HepG2 (cell line): ENCODE measurements around the gene KCNH1. TPM values are rescaled to one million over a fixed set of nuclear protein-coding genes. Genes with fewer than 3 reads are reported as not detected.

Experiments used
- ATAC-seq: fragments of 200-7000 bp; cut with Tn5 transposase; 3 replicates; pipeline ENCODE4 v1.9.1; 2020; ENCODE audit warnings: mild to moderate bottlenecking, moderate library complexity
- BruUV-seq: library from RNA; stranded (reverse); fragments of 400-500 nt; replicated peaks from 2 replicates; lab custom pipeline; 2021; lab: Mats Ljungman, UMichigan
- CTCF ChIA-PET: fragments of 300-600 bp; formaldehyde crosslinking; extraction: SDS; loops from one replicate; lab custom pipeline; 2021; ENCODE audit warnings: low total read pairs, inconsistent platforms, low intra/inter-chr PET ratio; lab: Yijun Ruan, JAX
- POLR2A ChIA-PET: fragments of 350-600 bp; sonication (Branson Sonifier 250); formaldehyde crosslinking; loops from one replicate; lab custom pipeline; 2020; ENCODE audit warnings: antibody characterized with exemption, inconsistent platforms; lab: Yijun Ruan, JAX
- DNase-seq: peaks from one replicate; pipeline ENCODE4 v3.0.0-alpha.2; 2015; ENCODE audit warnings: low spot score
- FAIRE-seq: peaks from 3 replicates; lab custom pipeline; 2011; peaks lifted over from hg19 to GRCh38; lab: Jason Lieb, UNC
- H2AFZ ChIP-seq: one replicate; pipeline ENCODE4 v1.6.1; 2011; ENCODE audit warnings: low read length, inconsistent platforms
- H3K27ac ChIP-seq: fragments of 300-600 bp; 3 replicates; pipeline ENCODE4 v1.8.0; 2011; ENCODE audit warnings: mixed run types, mild to moderate bottlenecking, mixed read lengths, low read length, inconsistent platforms; ENCODE audit not compliant: insufficient read depth; ENCODE audit errors: extremely low read length
- H3K27me3 ChIP-seq, 2 experiments: fragments of 200-600 bp in 1 of 2; 2 replicates in 1 of 2; 3 replicates in 1 of 2; pipeline versions ENCODE4 v1.6.0 to v1.8.0; 2011; ENCODE audit warnings: low read length in 2 of 2, mild to moderate bottlenecking in 2 of 2, moderate library complexity in 2 of 2, inconsistent platforms in 1 of 2; ENCODE audit not compliant: insufficient read depth in 2 of 2, control insufficient read depth in 1 of 2
- H3K36me3 ChIP-seq, 2 experiments: fragments of 200-600 bp in 1 of 2; replicated peaks in 1 of 2; 2 replicates in 1 of 2; 3 replicates in 1 of 2; pipeline versions ENCODE4 v1.5.1 to v1.8.0; 2011; ENCODE audit warnings: low read length in 2 of 2, inconsistent platforms in 1 of 2; ENCODE audit not compliant: insufficient read depth in 2 of 2, control insufficient read depth in 1 of 2
- H3K4me1 ChIP-seq: 2 replicates; pipeline ENCODE4 v1.5.1; 2012; ENCODE audit warnings: low read length, inconsistent platforms; ENCODE audit not compliant: insufficient read depth
- H3K4me2 ChIP-seq: 2 replicates; pipeline ENCODE4 v1.6.0; 2011; ENCODE audit warnings: low read depth, low read length, inconsistent platforms
- H3K4me3 ChIP-seq, 3 experiments: fragments of 200-600 bp in 1 of 3; sonication (generic), shearing (Covaris generic) in 1 of 3; replicated peaks in 1 of 3; 2 replicates each; pipeline ENCODE4 v1.5.1; 2011 to 2016; ENCODE audit warnings: low read length in 3 of 3, inconsistent platforms in 2 of 3, low read depth in 2 of 3, mild to moderate bottlenecking in 2 of 3, control low read depth in 1 of 3, mixed read lengths in 1 of 3; ENCODE audit not compliant: insufficient read depth in 1 of 3
- H3K79me2 ChIP-seq: one replicate; pipeline ENCODE4 v1.6.1; 2011; ENCODE audit warnings: low read length, inconsistent platforms; ENCODE audit not compliant: insufficient read depth
- H3K9ac ChIP-seq: 2 replicates; pipeline ENCODE4 v1.6.0; 2011; ENCODE audit warnings: mild to moderate bottlenecking, low read depth, low read length, inconsistent platforms; ENCODE audit not compliant: insufficient read depth
- H3K9me3 ChIP-seq: 2 replicates; pipeline ENCODE4 v1.5.1; 2012; ENCODE audit warnings: mild to moderate bottlenecking, low read length
- H4K20me1 ChIP-seq: 2 replicates; pipeline ENCODE4 v1.6.0; 2011; ENCODE audit warnings: inconsistent platforms, mild to moderate bottlenecking, low read length, moderate library complexity; ENCODE audit not compliant: insufficient read depth
- ATM ChIP-seq: fragments of 450-650 bp; IDR thresholded peaks from 2 replicates; pipeline ENCODE4 v1.7.1; 2017; ENCODE audit warnings: mild to moderate bottlenecking, borderline replicate concordance
- CAMTA2 ChIP-seq: sonication (generic); formaldehyde crosslinking; IDR thresholded peaks from 2 replicates; pipeline ENCODE4 v1.4.0; 2020; ENCODE audit warnings: mild to moderate bottlenecking, missing genetic modification reagents, borderline replicate concordance
- CBFB ChIP-seq: sonication (generic); formaldehyde crosslinking; IDR thresholded peaks from 2 replicates; pipeline ENCODE4 v1.4.0; 2020; ENCODE audit warnings: missing genetic modification reagents
- CENPX ChIP-seq: sonication (generic); formaldehyde crosslinking; IDR thresholded peaks from 2 replicates; pipeline ENCODE4 v1.9.0; 2021; ENCODE audit warnings: mild to moderate bottlenecking, missing genetic modification reagents, moderate library complexity
- DBP ChIP-seq: sonication (generic); formaldehyde crosslinking; IDR thresholded peaks from 2 replicates; pipeline ENCODE4 v1.4.0; 2020; ENCODE audit warnings: missing genetic modification reagents; ENCODE audit errors: not compliant biosample characterization
- HMG20A ChIP-seq: IDR thresholded peaks from 2 replicates; pipeline ENCODE4 v1.6.1; 2016; ENCODE audit warnings: borderline replicate concordance
- ISL2 ChIP-seq: sonication (generic); formaldehyde crosslinking; IDR thresholded peaks from 2 replicates; pipeline ENCODE4 v1.5.0; 2020; ENCODE audit warnings: missing genetic modification reagents
- NFYC ChIP-seq: IDR thresholded peaks from 2 replicates; pipeline ENCODE4 v1.6.1; 2016; ENCODE audit warnings: missing genetic modification reagents, missing compliant biosample characterization
- POLR2G ChIP-seq: fragments of 200-400 bp; formaldehyde crosslinking; IDR thresholded peaks from 2 replicates; pipeline ENCODE4 v1.6.1; 2018; ENCODE audit warnings: mild to moderate bottlenecking, low read depth, low read length, moderate library complexity
- THYN1 ChIP-seq: sonication (generic); formaldehyde crosslinking; IDR thresholded peaks from 2 replicates; pipeline ENCODE4 v1.8.1; 2023; ENCODE audit warnings: low read depth, mild to moderate bottlenecking, moderate library complexity, missing genetic modification reagents, borderline replicate concordance
- TMF1 ChIP-seq: sonication (generic); formaldehyde crosslinking; IDR thresholded peaks from 2 replicates; pipeline ENCODE4 v1.8.1; 2022; ENCODE audit warnings: low read depth, missing genetic modification reagents
- XRCC5 ChIP-seq: fragments of 200-400 bp; formaldehyde crosslinking; optimal IDR thresholded peaks from 2 replicates; pipeline ENCODE3; 2017; ENCODE audit warnings: mild to moderate bottlenecking, low read length
- ZBTB49 ChIP-seq: sonication (generic); formaldehyde crosslinking; IDR thresholded peaks from 2 replicates; pipeline ENCODE4 v1.4.0; 2020; ENCODE audit warnings: missing genetic modification reagents, borderline replicate concordance
- ZBTB7B ChIP-seq: sonication (generic); formaldehyde crosslinking; IDR thresholded peaks from 2 replicates; pipeline ENCODE4 v1.4.0; 2020; ENCODE audit warnings: missing genetic modification reagents
- ZNF567 ChIP-seq: sonication (generic); formaldehyde crosslinking; IDR thresholded peaks from 2 replicates; pipeline ENCODE4 v1.8.1; 2023; ENCODE audit warnings: mild to moderate bottlenecking, missing genetic modification reagents, borderline replicate concordance
- WGBS: methylation state at CpG from one replicate; pipeline ENCODE4 v1.1.6; 2017; ENCODE audit warnings: low lambda C conversion rate; 5-methylcytosine and 5-hydroxymethylcytosine counted together
- in situ Hi-C: cut with HindIII; loops from 2 replicates; pipeline ENCODE4 v1.10.0; 2017; ENCODE audit warnings: low pct_unique_long_range_greater_than_20kb; ENCODE audit not compliant: extremely low pct_ligation_motif_present
- intact Hi-C: fragments of 100-400 bp; cut with micrococcal nuclease; formaldehyde crosslinking; loops from one replicate; pipeline ENCODE4 v1.10.0; 2022; ENCODE audit not compliant: unreplicated experiment
- polyA plus RNA-seq, 8 experiments: library from polyadenylated mRNA; depleted of rRNA in 3 of 8; stranded (reverse) in 7 of 8; unstranded in 1 of 8; fragments of >200 nt; fragmentation: Illumina TruSeq in 4 of 8; extraction: Trizol in 4 of 8; gene quantifications; 2 replicates each; pipeline versions ENCODE4 v1.2.1 to v1.2.3, GENCODE V29; 2011 to 2016; ENCODE audit warnings: low read depth in 4 of 8, missing spikeins in 1 of 8, mixed read lengths in 1 of 8; ENCODE audit not compliant: insufficient read depth in 1 of 8
- total RNA-seq, 5 experiments: library from RNA; depleted of rRNA; stranded (reverse); fragments of >200 nt; fragmentation: Illumina TruSeq; extraction: Trizol; gene quantifications; 2 replicates each; pipeline ENCODE4 v1.2.3, GENCODE V29; 2016; ENCODE audit warnings: low read depth in 1 of 5
- TF ChIP-seq, protein P1 (sequence below): sonication (generic); formaldehyde crosslinking; IDR thresholded peaks from 2 replicates; pipeline ENCODE4 v1.4.0; 2020; ENCODE audit warnings: mild to moderate bottlenecking, missing genetic modification reagents
- TF ChIP-seq, protein P2 (sequence below): sonication (generic); formaldehyde crosslinking; IDR thresholded peaks from 2 replicates; pipeline ENCODE4 v1.8.1; 2023; ENCODE audit warnings: mild to moderate bottlenecking, missing genetic modification reagents

Gene KCNH1
- total and polyA plus RNA-seq, 2 of the 13 experiments (the other 11 are each of a cell fraction or from before 2014, with no cell fraction given), result not detected

DNA sequence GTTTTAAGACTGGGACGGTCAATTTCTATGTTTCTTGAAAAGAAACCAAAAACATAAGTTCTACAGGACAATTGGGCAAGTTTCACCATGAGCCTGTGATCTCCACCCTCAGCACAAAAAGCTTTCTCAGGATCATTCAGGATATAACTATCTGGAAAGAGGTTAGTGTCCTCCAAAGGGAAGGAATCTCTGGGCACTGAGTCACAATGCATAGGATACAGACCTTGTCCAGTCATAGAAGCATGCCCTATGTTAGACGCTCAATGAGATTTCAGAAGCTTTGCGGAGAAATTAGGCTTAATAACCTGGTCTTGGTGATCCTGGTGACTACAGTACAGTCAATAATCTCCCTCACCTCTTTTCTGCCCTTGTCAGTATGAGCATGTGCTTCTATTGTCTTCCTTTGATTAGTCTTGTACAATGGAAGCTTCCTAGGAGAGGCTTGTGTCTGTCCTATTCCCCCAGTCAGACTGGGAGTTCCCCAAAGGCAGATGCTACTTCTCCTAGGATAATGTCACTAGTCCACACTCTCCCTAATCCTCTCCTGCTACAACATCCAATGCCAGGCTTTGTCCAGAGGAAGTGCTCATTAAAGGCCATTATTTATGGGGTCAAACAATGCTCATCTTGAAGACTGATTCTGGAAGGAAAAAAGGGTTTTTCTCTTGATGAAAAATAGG lies 97.4 kb downstream of the KCNH1 start:
- Histone ChIP-seq H3K9me3 (no peaks in the 10 kb centered on the region), H3K79me2 (no peaks in the 10 kb centered on the region), H4K20me1 (no peaks in the 10 kb centered on the region), H3K4me1 (no peaks in the 10 kb centered on the region), H3K4me2 (no peak overlapping the region), H3K9ac (no peak overlapping the region), H3K4me3 (no peak overlapping the region), H2AFZ (no peak overlapping the region), H3K27me3 (no peaks in the 10 kb centered on the region; a peak in 1 of 5 replicates), H3K36me3 (no peaks in the 10 kb centered on the region), H3K27ac (no peak overlapping the region)
- intact Hi-C loops, result no loop called here
- no peak for ATAC-seq
- DNase-seq, result no peak
- 21% methylated on average over 3 of the region's 3 CpGs for WGBS
- in situ Hi-C loops, result no loop called here
- ChIA-PET CTCF (no interaction called here), POLR2A (no interaction called here)
- no peak for FAIRE-seq
- BruUV-seq, result no TSS peak
- TF ChIP-seq HMG20A (CRISPR knock-in tag), result no peak
- no peak for TF ChIP-seq DBP
- TF ChIP-seq ZBTB7B (CRISPR knock-in tag), result no peak
- TF ChIP-seq NFYC (CRISPR knock-in tag), result no peak
- no peak for TF ChIP-seq CENPX (CRISPR knock-in tag)
- TF ChIP-seq POLR2G, result no peak
- no peak for TF ChIP-seq TMF1 (CRISPR knock-in tag)
- TF ChIP-seq, protein P1, sequence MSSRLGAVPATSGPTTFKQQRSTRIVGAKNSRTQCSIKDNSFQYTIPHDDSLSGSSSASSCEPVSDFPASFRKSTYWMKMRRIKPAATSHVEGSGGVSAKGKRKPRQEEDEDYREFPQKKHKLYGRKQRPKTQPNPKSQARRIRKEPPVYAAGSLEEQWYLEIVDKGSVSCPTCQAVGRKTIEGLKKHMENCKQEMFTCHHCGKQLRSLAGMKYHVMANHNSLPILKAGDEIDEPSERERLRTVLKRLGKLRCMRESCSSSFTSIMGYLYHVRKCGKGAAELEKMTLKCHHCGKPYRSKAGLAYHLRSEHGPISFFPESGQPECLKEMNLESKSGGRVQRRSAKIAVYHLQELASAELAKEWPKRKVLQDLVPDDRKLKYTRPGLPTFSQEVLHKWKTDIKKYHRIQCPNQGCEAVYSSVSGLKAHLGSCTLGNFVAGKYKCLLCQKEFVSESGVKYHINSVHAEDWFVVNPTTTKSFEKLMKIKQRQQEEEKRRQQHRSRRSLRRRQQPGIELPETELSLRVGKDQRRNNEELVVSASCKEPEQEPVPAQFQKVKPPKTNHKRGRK (CRISPR knock-in tag), result no peak
- TF ChIP-seq ATM, result no peak
- TF ChIP-seq THYN1 (CRISPR knock-in tag), result no peak
- no peak for TF ChIP-seq ZBTB49 (CRISPR knock-in tag)
- no peak for TF ChIP-seq CAMTA2 (CRISPR knock-in tag)
- TF ChIP-seq, protein P2, sequence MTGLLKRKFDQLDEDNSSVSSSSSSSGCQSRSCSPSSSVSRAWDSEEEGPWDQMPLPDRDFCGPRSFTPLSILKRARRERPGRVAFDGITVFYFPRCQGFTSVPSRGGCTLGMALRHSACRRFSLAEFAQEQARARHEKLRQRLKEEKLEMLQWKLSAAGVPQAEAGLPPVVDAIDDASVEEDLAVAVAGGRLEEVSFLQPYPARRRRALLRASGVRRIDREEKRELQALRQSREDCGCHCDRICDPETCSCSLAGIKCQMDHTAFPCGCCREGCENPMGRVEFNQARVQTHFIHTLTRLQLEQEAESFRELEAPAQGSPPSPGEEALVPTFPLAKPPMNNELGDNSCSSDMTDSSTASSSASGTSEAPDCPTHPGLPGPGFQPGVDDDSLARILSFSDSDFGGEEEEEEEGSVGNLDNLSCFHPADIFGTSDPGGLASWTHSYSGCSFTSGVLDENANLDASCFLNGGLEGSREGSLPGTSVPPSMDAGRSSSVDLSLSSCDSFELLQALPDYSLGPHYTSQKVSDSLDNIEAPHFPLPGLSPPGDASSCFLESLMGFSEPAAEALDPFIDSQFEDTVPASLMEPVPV (CRISPR knock-in tag), result no peak
- TF ChIP-seq XRCC5, result no peak
- no peak for TF ChIP-seq CBFB (CRISPR knock-in tag)
- TF ChIP-seq ZNF567 (CRISPR knock-in tag), result no peak
- no peak for TF ChIP-seq ISL2 (CRISPR knock-in tag)
